Endothelial cell of umbilical vein (primary cell): Measurements from ENCODE around the gene LENG8.

Source experiments
- EZH2 ChIP-seq: IDR thresholded peaks from 2 replicates; pipeline ENCODE4 v1.6.1; 2012; ENCODE audit warnings: borderline replicate concordance, low read depth, mild to moderate bottlenecking, moderate library complexity, low read length, inconsistent platforms; ENCODE audit not compliant: severe bottlenecking
- FOS ChIP-seq: IDR thresholded peaks from 2 replicates; pipeline ENCODE4 v1.6.1; 2011; ENCODE audit warnings: mild to moderate bottlenecking, low read length, moderate library complexity, borderline replicate concordance; ENCODE audit not compliant: insufficient read depth
- GATA2 ChIP-seq: IDR thresholded peaks from 2 replicates; pipeline ENCODE4 v1.7.0; 2011; ENCODE audit warnings: low read depth, mild to moderate bottlenecking, moderate library complexity, mixed read lengths, low read length; ENCODE audit not compliant: insufficient read length, insufficient read depth
- JUN ChIP-seq: IDR thresholded peaks from 2 replicates; pipeline ENCODE4 v1.6.1; 2011; ENCODE audit warnings: borderline replicate concordance, low read depth; ENCODE audit not compliant: insufficient read length, insufficient read depth
- MYC ChIP-seq: IDR thresholded peaks from one replicate; pipeline ENCODE4 v1.6.1; 2011; ENCODE audit warnings: mild to moderate bottlenecking, low read depth, low read length
- POLR2A ChIP-seq: IDR thresholded peaks from 2 replicates; pipeline ENCODE4 v1.6.1; 2012; ENCODE audit warnings: low read depth, mild to moderate bottlenecking, control low read depth, low read length
- POLR2AphosphoS5 ChIP-seq: IDR thresholded peaks from 2 replicates; pipeline ENCODE4 v1.6.1; 2012; ENCODE audit warnings: low read depth, mild to moderate bottlenecking, control low read depth, low read length, moderate library complexity; ENCODE audit not compliant: insufficient read depth
- TF ChIP-seq, protein P1 (sequence below), 2 donors: IDR thresholded peaks; 1 replicate in 1 of 2; 2 replicates in 1 of 2; pipeline ENCODE4 v1.5.1; 2011; ENCODE audit warnings: low read length in 2 of 2, mild to moderate bottlenecking in 2 of 2, moderate library complexity in 2 of 2, control low read depth in 1 of 2, inconsistent platforms in 1 of 2, low read depth in 1 of 2; ENCODE audit not compliant: insufficient read depth in 1 of 2; ENCODE audit errors: extremely low read depth in 1 of 2
- TF ChIP-seq, protein P2 (sequence below): IDR thresholded peaks from 2 replicates; pipeline ENCODE4 v1.6.1; 2011; ENCODE audit not compliant: insufficient read depth, insufficient read length

- no peak for TF ChIP-seq POLR2AphosphoS5
- TF ChIP-seq POLR2A, result no peak
- TF ChIP-seq, protein P1, sequence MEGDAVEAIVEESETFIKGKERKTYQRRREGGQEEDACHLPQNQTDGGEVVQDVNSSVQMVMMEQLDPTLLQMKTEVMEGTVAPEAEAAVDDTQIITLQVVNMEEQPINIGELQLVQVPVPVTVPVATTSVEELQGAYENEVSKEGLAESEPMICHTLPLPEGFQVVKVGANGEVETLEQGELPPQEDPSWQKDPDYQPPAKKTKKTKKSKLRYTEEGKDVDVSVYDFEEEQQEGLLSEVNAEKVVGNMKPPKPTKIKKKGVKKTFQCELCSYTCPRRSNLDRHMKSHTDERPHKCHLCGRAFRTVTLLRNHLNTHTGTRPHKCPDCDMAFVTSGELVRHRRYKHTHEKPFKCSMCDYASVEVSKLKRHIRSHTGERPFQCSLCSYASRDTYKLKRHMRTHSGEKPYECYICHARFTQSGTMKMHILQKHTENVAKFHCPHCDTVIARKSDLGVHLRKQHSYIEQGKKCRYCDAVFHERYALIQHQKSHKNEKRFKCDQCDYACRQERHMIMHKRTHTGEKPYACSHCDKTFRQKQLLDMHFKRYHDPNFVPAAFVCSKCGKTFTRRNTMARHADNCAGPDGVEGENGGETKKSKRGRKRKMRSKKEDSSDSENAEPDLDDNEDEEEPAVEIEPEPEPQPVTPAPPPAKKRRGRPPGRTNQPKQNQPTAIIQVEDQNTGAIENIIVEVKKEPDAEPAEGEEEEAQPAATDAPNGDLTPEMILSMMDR (IDR thresholded peaks at IDR 0.05; ENCODE audit: extremely low read depth in 1 of 2, insufficient read depth in 1 of 2, low read depth in 1 of 2, low read length in 2 of 2), result no peak
- TF ChIP-seq FOS, result no peak
- no peak for TF ChIP-seq JUN
- TF ChIP-seq EZH2, result no peak
- TF ChIP-seq GATA2, result no peak
- TF ChIP-seq, protein P2, sequence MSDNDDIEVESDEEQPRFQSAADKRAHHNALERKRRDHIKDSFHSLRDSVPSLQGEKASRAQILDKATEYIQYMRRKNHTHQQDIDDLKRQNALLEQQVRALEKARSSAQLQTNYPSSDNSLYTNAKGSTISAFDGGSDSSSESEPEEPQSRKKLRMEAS, result no peak
- no peak for TF ChIP-seq MYC
These were observed 12.9 kb upstream of the LENG8 start for GRCh38 chr19:54436031-54436523.
